Activated CD8-positive, alpha-beta memory T cell treated with anti-CD3 and anti-CD28 coated beads, Interleukin-2, amount 50 U/mL, for 1 hour (primary cell): ENCODE data around the gene SOD1.
"Not testable (repeated sequence)": the region's sequence is repeated elsewhere in the genome, so short reads cannot be mapped to it uniquely, and the experiment has no call there.

Experiments
- DNase-seq: peaks from one replicate; pipeline ENCODE4 v3.0.0-alpha.2; 2020; ENCODE audit errors: extremely low read depth

SOD1 gene

DNA sequence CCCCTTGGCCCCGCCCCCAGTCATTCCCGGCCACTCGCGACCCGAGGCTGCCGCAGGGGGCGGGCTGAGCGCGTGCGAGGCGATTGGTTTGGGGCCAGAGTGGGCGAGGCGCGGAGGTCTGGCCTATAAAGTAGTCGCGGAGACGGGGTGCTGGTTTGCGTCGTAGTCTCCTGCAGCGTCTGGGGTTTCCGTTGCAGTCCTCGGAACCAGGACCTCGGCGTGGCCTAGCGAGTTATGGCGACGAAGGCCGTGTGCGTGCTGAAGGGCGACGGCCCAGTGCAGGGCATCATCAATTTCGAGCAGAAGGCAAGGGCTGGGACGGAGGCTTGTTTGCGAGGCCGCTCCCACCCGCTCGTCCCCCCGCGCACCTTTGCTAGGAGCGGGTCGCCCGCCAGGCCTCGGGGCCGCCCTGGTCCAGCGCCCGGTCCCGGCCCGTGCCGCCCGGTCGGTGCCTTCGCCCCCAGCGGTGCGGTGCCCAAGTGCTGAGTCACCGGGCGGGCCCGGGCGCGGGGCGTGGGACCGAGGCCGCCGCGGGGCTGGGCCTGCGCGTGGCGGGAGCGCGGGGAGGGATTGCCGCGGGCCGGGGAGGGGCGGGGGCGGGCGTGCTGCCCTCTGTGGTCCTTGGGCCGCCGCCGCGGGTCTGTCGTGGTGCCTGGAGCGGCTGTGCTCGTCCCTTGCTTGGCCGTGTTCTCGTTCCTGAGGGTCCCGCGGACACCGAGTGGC is at the start of gene SOD1:
Gene SOD1, plus strand, starts transcription at position 158 of the 723 bp plus-strand sequence. Its CDS starts 77 bp downstream, at position 235.
- peak; percentile 90 for DNase-seq

DNA sequence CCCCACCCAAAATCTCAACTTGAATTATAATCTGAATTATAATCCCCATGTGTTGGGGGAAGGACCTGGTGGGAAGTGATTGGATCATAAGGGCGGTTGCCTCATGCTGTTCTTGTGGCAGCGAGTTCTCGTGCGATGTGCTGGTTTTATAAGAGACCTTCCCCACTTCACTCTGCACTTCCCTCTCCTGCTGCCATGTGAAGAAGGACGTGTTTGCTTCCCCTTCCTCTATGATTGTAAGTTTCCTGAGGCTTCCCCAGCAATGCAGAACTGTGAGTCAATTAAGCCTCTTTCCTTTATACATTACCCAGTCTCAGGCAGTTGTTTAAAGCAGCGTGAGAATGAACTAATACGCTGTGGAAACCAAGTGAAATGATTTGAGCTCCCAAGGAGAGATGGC is 48.0 kb upstream of the SOD1 start:
- no peak for DNase-seq

- DNase-seq: no peak
Measured at GRCh38 chr21:31612894-31613785, 46.4 kb upstream of the SOD1 start.

- DNase-seq: no peak
Measured at GRCh38 chr21:31614705-31615104, 44.8 kb upstream of the SOD1 start.

DNA sequence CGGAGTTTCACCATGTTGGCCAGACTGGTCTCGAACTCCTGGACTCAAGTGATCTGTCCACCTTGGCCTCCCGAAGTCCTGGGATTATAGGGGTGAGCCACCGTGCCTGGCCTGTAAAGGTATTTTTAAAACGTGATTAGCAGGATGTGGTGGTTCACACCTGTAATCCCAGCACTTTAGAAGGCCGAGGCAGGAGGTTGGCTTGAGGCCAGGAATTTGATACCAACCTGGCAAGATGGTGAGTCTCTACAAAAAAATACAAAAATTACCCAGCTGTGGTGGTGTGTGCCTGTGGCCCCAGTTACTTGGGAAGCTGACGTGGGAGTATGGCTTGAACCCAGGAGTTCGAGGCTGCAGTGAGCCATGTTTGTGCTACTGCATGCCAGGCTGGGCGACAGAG is 43.3 kb upstream of the SOD1 start:
- DNase-seq: no peak

- no peak for DNase-seq
Measured at GRCh38 chr21:31618696-31619430, 40.6 kb upstream of the SOD1 start.

- DNase-seq: no peak
Measured at GRCh38 chr21:31622397-31622796, 37.1 kb upstream of the SOD1 start.

GRCh38 chr21:31623664-31624063 is 35.8 kb upstream of the SOD1 start:
- no peak for DNase-seq

GRCh38 chr21:31624181-31624580 is 35.3 kb upstream of the SOD1 start:
- DNase-seq: no peak

- no peak for DNase-seq
Measured at GRCh38 chr21:31624961-31625491, 34.5 kb upstream of the SOD1 start.

- DNase-seq: no peak
Measured at GRCh38 chr21:31629972-31630711, 29.4 kb upstream of the SOD1 start.

DNA sequence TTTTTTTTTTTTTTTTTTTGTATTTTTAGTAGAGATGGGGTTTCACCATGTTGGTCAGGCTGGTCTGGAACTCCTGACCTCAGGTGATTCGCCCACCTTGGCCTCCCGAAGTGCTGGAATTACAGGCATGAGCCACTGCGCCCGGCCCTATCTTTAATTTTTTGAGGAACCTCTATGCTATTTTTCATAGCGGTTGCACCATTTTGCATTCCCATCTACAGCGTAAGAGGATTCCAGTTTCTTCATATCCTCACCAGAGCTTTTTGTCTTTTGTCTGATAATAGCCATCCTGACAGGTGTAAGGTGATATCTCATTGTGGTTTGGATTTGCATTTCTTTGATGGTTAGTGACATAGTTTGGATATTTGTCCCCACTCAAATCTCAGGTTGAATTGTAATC is 27.6 kb upstream of the SOD1 start:
- DNase-seq: not testable (repeated sequence)

GRCh38 chr21:31634993-31635392 is 24.5 kb upstream of the SOD1 start:
- no peak for DNase-seq

DNA sequence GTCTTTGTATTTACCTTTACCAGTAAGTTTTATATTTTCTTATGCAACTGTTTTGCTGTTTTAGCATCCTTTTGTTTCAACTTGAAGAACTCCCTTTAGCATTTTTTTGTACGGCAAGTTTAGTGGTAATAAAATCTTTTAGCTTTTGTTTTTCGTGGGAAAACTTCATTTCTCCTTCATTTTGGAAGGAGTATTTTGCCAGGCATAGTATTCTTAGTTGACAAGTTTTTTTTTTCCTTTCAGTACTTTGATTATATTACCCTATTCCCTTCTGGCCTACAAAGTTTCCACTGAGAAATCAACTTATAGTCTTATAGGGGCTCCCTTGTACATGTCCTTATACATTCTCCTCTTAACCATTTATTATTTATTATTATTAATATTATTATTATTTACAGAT is 22.6 kb upstream of the SOD1 start:
- DNase-seq: no peak

DNA sequence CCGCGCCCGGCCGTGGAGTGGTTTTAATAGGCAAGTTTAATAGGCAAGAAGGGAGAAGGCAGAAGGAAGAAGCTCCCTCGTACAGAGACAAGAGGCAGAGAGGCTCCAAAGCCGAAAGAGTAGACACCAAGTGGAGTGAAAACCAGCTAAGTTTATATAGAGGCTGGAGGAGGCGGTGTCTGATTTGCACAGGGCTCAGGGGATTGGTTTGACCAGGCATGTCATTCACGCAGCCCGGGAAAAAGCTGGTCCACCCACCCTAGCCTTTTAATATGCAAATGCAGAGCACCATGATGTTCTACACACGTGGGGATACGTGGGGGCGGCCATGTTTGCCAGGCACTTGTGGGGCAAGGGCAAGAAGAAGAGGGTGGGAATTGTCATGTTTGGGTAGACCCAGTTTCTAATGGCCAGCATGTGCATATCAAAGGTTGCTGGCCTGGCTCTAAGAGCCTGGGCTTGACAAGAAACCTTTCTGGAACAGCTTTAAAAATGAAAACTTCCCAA is 18.0 kb upstream of the SOD1 start:
- DNase-seq: no peak

GRCh38 chr21:31644643-31645042 is 14.8 kb upstream of the SOD1 start:
- DNase-seq: no peak

DNA sequence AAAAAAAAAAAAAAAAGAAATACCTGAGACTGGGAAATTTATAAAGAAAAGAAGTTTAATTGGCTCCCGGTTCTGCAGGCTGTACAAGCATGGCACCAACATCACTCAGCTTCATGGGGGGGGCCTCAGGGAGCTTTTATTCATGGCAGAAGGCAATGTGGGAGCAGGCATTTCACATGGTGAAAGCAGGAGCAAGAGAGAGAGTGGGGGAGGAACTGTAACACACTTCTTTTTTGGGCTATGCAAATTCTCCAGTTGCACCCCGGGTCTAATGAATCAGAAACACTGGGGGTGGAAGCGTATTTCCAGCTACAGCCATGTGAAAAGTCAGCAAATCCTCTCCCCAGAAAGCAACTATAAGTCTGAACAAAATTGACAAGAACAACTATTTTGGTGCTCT is 11.8 kb upstream of the SOD1 start:
- no peak for DNase-seq

DNA sequence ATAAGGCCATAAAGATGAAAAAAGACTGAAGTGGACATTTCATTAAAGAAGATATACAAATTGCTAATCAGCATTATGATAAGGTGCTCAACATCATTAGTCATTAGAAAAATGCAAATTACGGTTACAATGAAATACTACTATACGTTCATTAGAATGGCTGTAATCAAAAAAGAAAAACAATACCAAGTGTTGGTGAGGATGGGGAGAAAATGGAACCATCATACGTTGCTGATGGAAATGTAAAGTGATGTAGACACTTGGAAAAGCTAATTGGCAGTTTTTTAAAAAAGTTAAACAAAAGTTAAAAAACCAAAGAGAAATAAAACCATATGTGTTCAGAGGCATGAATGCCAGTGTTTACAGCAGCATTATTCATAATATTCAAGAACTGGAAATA is 8.6 kb upstream of the SOD1 start:
- DNase-seq: no peak

- DNase-seq: not testable (repeated sequence)
Measured at GRCh38 chr21:31651491-31651890, 8.0 kb upstream of the SOD1 start.

DNA sequence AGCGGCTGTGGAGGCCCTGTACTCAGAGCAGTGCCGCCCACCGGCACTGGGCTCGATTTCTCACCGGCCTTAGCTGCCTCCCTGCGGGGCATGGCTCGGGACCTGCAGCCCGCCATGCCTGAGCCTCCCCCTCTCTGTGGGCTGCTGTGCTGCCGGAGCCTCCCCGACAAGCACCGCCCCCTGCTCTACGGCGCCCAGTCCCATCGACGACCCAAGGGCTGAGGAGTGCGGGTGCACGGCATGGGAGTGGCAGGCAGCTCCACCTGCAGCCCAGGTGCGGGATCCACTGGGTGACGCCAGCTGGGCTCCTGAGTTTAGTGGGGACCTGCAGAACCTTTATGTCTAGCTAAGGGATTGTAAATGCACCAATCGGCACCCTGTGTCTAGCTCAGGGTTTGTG is 5.2 kb upstream of the SOD1 start:
- no peak for DNase-seq
